ENCODE data around the gene HSPB3.

GRCh38 chr5:54449923-54450322 lies 5.6 kb upstream of the HSPB3 start:
- no peak for TF ChIP-seq CTCF (conservative IDR thresholded peaks at IDR 0.05 in 1 of 2, IDR thresholded peaks at IDR 0.05 in 1 of 2; ENCODE audit: low read depth in 1 of 2, low read length in 2 of 2)
- no peak for TF ChIP-seq EZH2 (IDR thresholded peaks at IDR 0.05; ENCODE audit: low read length, missing control alignments)
